ENCODE data around the gene GPX4.

GRCh38 chr19:1068009-1069001 is 35.5 kb upstream of the GPX4 start:
- TF ChIP-seq CTCF (IDR thresholded peaks at IDR 0.05), result no peak
- TF ChIP-seq EZH2 (IDR thresholded peaks at IDR 0.05), result no peak

All from neural progenitor cell (in vitro differentiated cells).